B cell (primary cell): Measurements from ENCODE around the gene ATG2A. TPM values are rescaled to one million over a fixed set of nuclear protein-coding genes. Genes with fewer than 3 reads are reported as not detected.
A peak's percentile ranks its signal among the peaks of the same experiment; 100 is the strongest.

Experiments
- ATAC-seq: fragments of 200-7000 bp; cut with Tn5 transposase; one replicate; pipeline ENCODE4 v1.10.0; 2021; ENCODE audit warnings: low read depth, mild to moderate bottlenecking, moderate number of reproducible peaks, moderate library complexity
- CTCF ChIA-PET: fragments of 350-600 bp; sonication (Branson Sonifier 250); formaldehyde crosslinking; loops from one replicate; lab custom pipeline; 2021; ENCODE audit warnings: antibody characterized with exemption, inconsistent platforms; lab: Charles Lee
- POLR2A ChIA-PET: fragments of 350-600 bp; sonication (Branson Sonifier 250); formaldehyde crosslinking; loops from one replicate; lab custom pipeline; 2021; ENCODE audit warnings: antibody characterized with exemption; lab: Charles Lee
- DNase-seq: peaks from one replicate; pipeline ENCODE4 v3.0.0; 2013
- H2AFZ ChIP-seq: 2 replicates; pipeline ENCODE4 v1.6.1; 2012; ENCODE audit warnings: mild to moderate bottlenecking, low read depth, low read length; ENCODE audit not compliant: insufficient read depth, poor library complexity, severe bottlenecking
- H3K27ac ChIP-seq, 2 donors: 1 replicate in 1 of 2; 2 replicates in 1 of 2; pipeline ENCODE4 v1.5.1; 2012 to 2013; ENCODE audit warnings: low read length in 2 of 2, mild to moderate bottlenecking in 2 of 2, moderate library complexity in 1 of 2
- H3K27me3 ChIP-seq, 4 experiments: fragments of 200-600 bp in 1 of 4; sonication (generic) in 1 of 4; replicated peaks in 1 of 4; 1 replicate in 2 of 4; 2 replicates in 2 of 4; pipeline versions ENCODE4 v1.6.1 to v1.7.0; 2013 to 2016; ENCODE audit warnings: low read length in 3 of 4, mild to moderate bottlenecking in 2 of 4, mixed read lengths in 1 of 4, moderate library complexity in 1 of 4; ENCODE audit not compliant: insufficient read depth in 4 of 4, control insufficient read depth in 3 of 4; ENCODE audit errors: control extremely low read depth in 1 of 4
- H3K36me3 ChIP-seq, 2 experiments: replicated peaks in 1 of 2; 1 replicate in 1 of 2; 2 replicates in 1 of 2; pipeline versions ENCODE4 v1.6.1 to v1.7.1; 2013; ENCODE audit warnings: low read length in 1 of 2; ENCODE audit not compliant: insufficient read depth in 2 of 2, control insufficient read depth in 1 of 2; ENCODE audit errors: control extremely low read depth in 1 of 2, extremely low read depth in 1 of 2
- H3K4me1 ChIP-seq, 2 donors: fragments of 200-600 bp in 1 of 2; sonication (generic) in 1 of 2; 1 replicate in 1 of 2; 2 replicates in 1 of 2; pipeline versions ENCODE4 v1.5.1 to v1.6.1; 2013 to 2017; ENCODE audit warnings: low read length in 2 of 2; ENCODE audit not compliant: control insufficient read depth in 2 of 2, insufficient read depth in 2 of 2
- H3K4me2 ChIP-seq: replicated peaks from 2 replicates; pipeline ENCODE3; 2012; ENCODE audit warnings: mild to moderate bottlenecking, low read depth, low read length; ENCODE audit not compliant: poor library complexity, severe bottlenecking
- H3K4me3 ChIP-seq, 5 experiments: fragments of 200-600 bp in 1 of 5; sonication (generic) in 1 of 5; 1 replicate in 3 of 5; 2 replicates in 2 of 5; pipeline versions ENCODE4 v1.5.1 to v1.7.0; 2011 to 2016; ENCODE audit warnings: low read length in 4 of 5, mild to moderate bottlenecking in 4 of 5, low read depth in 2 of 5, control low read depth in 1 of 5, moderate library complexity in 1 of 5; ENCODE audit not compliant: insufficient read depth in 1 of 5; ENCODE audit errors: control extremely low read depth in 1 of 5, extremely low read depth in 1 of 5
- H3K79me2 ChIP-seq: fragments of 200-600 bp; sonication (generic); one replicate; pipeline ENCODE4 v1.6.0; 2016; ENCODE audit warnings: low read length; ENCODE audit not compliant: control insufficient read depth, insufficient read depth
- H3K9ac ChIP-seq: fragments of 200-600 bp; sonication (generic); 2 replicates; pipeline ENCODE4 v1.6.1; 2017; ENCODE audit warnings: mild to moderate bottlenecking, low read length, moderate library complexity
- H3K9me3 ChIP-seq, 3 donors: one replicate each; pipeline versions ENCODE4 v1.6.1 to v1.7.1; 2013; ENCODE audit warnings: low read length in 2 of 3; ENCODE audit not compliant: control insufficient read depth in 2 of 3, insufficient read depth in 1 of 3; ENCODE audit errors: control extremely low read depth in 1 of 3
- H4K20me1 ChIP-seq: 2 replicates; pipeline ENCODE4 v1.6.0; 2012; ENCODE audit warnings: mild to moderate bottlenecking, low read length; ENCODE audit not compliant: insufficient read depth, control insufficient read depth, poor library complexity, severe bottlenecking
- H3K27ac Mint-ChIP-seq: one replicate; pipeline ENCODE4 v1.8.0; 2021; ENCODE audit warnings: mixed read lengths
- H3K27me3 Mint-ChIP-seq: one replicate; pipeline ENCODE4 v1.8.0; 2021; ENCODE audit warnings: mixed read lengths
- H3K4me1 Mint-ChIP-seq: one replicate; pipeline ENCODE4 v1.8.0; 2021; ENCODE audit warnings: mixed read lengths
- H3K4me3 Mint-ChIP-seq: one replicate; pipeline ENCODE4 v1.8.0; 2021; ENCODE audit warnings: mixed read lengths
- H3K9me3 Mint-ChIP-seq: one replicate; pipeline ENCODE4 v1.8.0; 2022; ENCODE audit warnings: mixed read lengths; ENCODE audit not compliant: insufficient read depth
- CTCF ChIP-seq: fragments of 200-600 bp; IDR thresholded peaks from one replicate; pipeline ENCODE4 v1.8.0; 2022; ENCODE audit warnings: antibody characterized with exemption, mild to moderate bottlenecking
- EZH2 ChIP-seq: IDR thresholded peaks from 2 replicates; pipeline ENCODE4 v1.6.1; 2012; ENCODE audit warnings: borderline replicate concordance, low read depth, mild to moderate bottlenecking, moderate library complexity, low read length; ENCODE audit not compliant: insufficient read depth, poor library complexity, severe bottlenecking
- WGBS: methylation state at CpG from one replicate; pipeline ENCODE4 v1.1.5; 2013; ENCODE audit warnings: missing lambda C conversion rate; ENCODE audit not compliant: insufficient coverage; 5-methylcytosine and 5-hydroxymethylcytosine counted together
- intact Hi-C: fragments of 100-400 bp; cut with micrococcal nuclease; formaldehyde crosslinking; loops from one replicate; pipeline ENCODE4 v1.10.0; 2022
- polyA plus RNA-seq: library from polyadenylated mRNA; depleted of rRNA; stranded (reverse); fragments of >200 nt; gene quantifications from 2 replicates; pipeline ENCODE4 v1.2.3, GENCODE V29; 2012
- total RNA-seq, 2 donors: library from RNA; stranded (reverse); fragments of 120-200 nt in 1 of 2; gene quantifications; 1 replicate in 1 of 2; 2 replicates in 1 of 2; pipeline versions ENCODE4 v1.2.3 to v1.2.4, GENCODE V29; 2013 to 2022

The ATG2A gene
- total and polyA plus RNA-seq, 2 donors (not counting 1 experiment from before 2014, with no cell fraction given) = 24.3 to 38.6 TPM

GRCh38 chr11:64923944-64924909 is 7.2 kb upstream of the ATG2A start, which contains the start of gene PPP2R5B:
TSS of gene PPP2R5B (plus strand) at chr11:64924689. CDS start at chr11:64925735, 1,046 bp downstream.
- intact Hi-C loops = loop anchor here (1.0 to 2.0 kb wide), 7 partner anchors 8 to 257 kb away; partner anchors contain the start of genes CAPN1, CDCA5, SAC3D1 and SNX15
- H3K9ac ChIP-seq = peak within 1 kb of the TSS; percentile 81
- no peaks in the 10 kb centered on the region for H3K27me3 ChIP-seq
- H3K4me1 Mint-ChIP-seq = peaks cover 22% of the 10 kb centered on the region
- ChIA-PET CTCF (interaction anchor here (1.0 to 2.0 kb wide), 4 partner anchors 73 to 177 kb away, joined by 3 to 8 read pairs (median 4); partner anchors contain the start of genes ARL2 and BATF2), POLR2A (interaction anchor here (0.5 to 1.9 kb wide), 5 partner anchors 75 to 198 kb away, joined by 3 to 7 read pairs (median 5); partner anchors contain the start of genes FAU, MRPL49 and SNX15)
- H3K4me1 ChIP-seq = peaks cover 14 to 33% of the 10 kb centered on the region in 2 donors
- peaks cover 0 to 6% of the 10 kb centered on the region in 2 experiments for H3K36me3 ChIP-seq
- peak within 1 kb of the TSS; percentile 95 for H2AFZ ChIP-seq
- H3K4me3 Mint-ChIP-seq = peak within 1 kb of the TSS; percentile 97
- peak; percentile 94 for ATAC-seq
- peak within 1 kb of the TSS; percentile 95 for H3K4me2 ChIP-seq
- no peaks in the 10 kb centered on the region for H3K9me3 Mint-ChIP-seq
- H3K27me3 Mint-ChIP-seq = no peaks in the 10 kb centered on the region
- H3K27ac Mint-ChIP-seq = peak within 1 kb of the TSS; percentile 97
- peaks cover 13% of the 10 kb centered on the region for H4K20me1 ChIP-seq
- peak within 1 kb of the TSS; percentile 69 to 81 for H3K27ac ChIP-seq
- no peak for TF ChIP-seq CTCF
- TF ChIP-seq EZH2 = no peak
- no peaks in the 10 kb centered on the region for H3K9me3 ChIP-seq
- H3K4me3 ChIP-seq = peak within 1 kb of the TSS; percentile 58 to 76 (median 69)
- H3K79me2 ChIP-seq = peaks cover 9% of the 10 kb centered on the region
- peak; percentile 92 for DNase-seq
- WGBS = 2% methylated on average over 46 of the region's 47 CpGs
